Peyer's patch (tissue), 4 donors: Measurements from ENCODE around the gene BMPR1B. TPM values are rescaled to one million over a fixed set of nuclear protein-coding genes. Genes with fewer than 3 reads are reported as not detected.

ENCODE experiments used
- DNase-seq, 3 donors: peaks; one replicate each; pipeline ENCODE4 v3.0.0-alpha.2; 2017 to 2019
- H3K27ac ChIP-seq, 4 donors: fragments of 200-600 bp; sonication (generic); one replicate each; pipeline ENCODE4 v1.5.1; 2016 to 2019
- H3K27me3 ChIP-seq, 2 donors: fragments of 200-600 bp; sonication (generic); one replicate each; pipeline ENCODE4 v1.5.1; 2019
- H3K36me3 ChIP-seq, 3 donors: fragments of 200-600 bp; sonication (generic); one replicate each; pipeline ENCODE4 v1.5.1; 2016 to 2019
- H3K4me1 ChIP-seq, 4 donors: fragments of 200-600 bp; sonication (generic); one replicate each; pipeline ENCODE4 v1.5.1; 2016 to 2019
- H3K4me3 ChIP-seq, 4 donors: fragments of 200-600 bp; sonication (generic); 1 replicate in 3 of 4; 2 replicates in 1 of 4; pipeline ENCODE4 v1.5.1; 2016 to 2019; ENCODE audit warnings: mild to moderate bottlenecking in 1 of 4
- H3K9me3 ChIP-seq, 4 donors: fragments of 200-600 bp; sonication (generic); one replicate each; pipeline ENCODE4 v1.5.1; 2016 to 2019; ENCODE audit warnings: mild to moderate bottlenecking in 1 of 4
- CTCF ChIP-seq, 6 experiments: fragments of 450-650 bp in 4 of 6; fragments of 200-600 bp in 2 of 6; sonication (generic) in 1 of 6; IDR thresholded peaks; one replicate each; pipeline ENCODE4 v1.5.1; 2017 to 2019; ENCODE audit warnings: antibody characterized with exemption in 6 of 6, mild to moderate bottlenecking in 3 of 6, moderate library complexity in 1 of 6
- POLR2A ChIP-seq, 2 donors: fragments of 450-650 bp; IDR thresholded peaks; one replicate each; pipeline ENCODE4 v1.5.1; 2017; ENCODE audit warnings: antibody characterized with exemption in 2 of 2, mild to moderate bottlenecking in 2 of 2, moderate library complexity in 2 of 2
- total RNA-seq, 4 donors: library from RNA; depleted of rRNA; stranded (reverse); fragments of >200 nt; gene quantifications; one replicate each; pipeline ENCODE4 v1.1.0, GENCODE V29; 2016

The BMPR1B gene
- total RNA-seq, 4 donors from 2014 or later = not detected

- Histone ChIP-seq H3K36me3 (no peaks in the 10 kb centered on the region), H3K4me1 (no peaks in the 10 kb centered on the region), H3K27ac (no peak overlapping the region), H3K27me3 (no peaks in the 10 kb centered on the region), H3K9me3 (no peaks in the 10 kb centered on the region), H3K4me3 (no peak overlapping the region)
- DNase-seq = no peak
- TF ChIP-seq CTCF (IDR thresholded peaks at IDR 0.05) = no peak
- no peak for TF ChIP-seq POLR2A (IDR thresholded peaks at IDR 0.05)
Measured at GRCh38 chr4:95105112-95105511, 347.4 kb downstream of the BMPR1B start.

GRCh38 chr4:95105983-95106382 is 348.2 kb downstream of the BMPR1B start:
- DNase-seq = no peak
- TF ChIP-seq CTCF (IDR thresholded peaks at IDR 0.05) (no peak), POLR2A (IDR thresholded peaks at IDR 0.05) (no peak)

GRCh38 chr4:95106408-95106928 is 348.7 kb downstream of the BMPR1B start:
- DNase-seq = no peak
- no peak for TF ChIP-seq CTCF (IDR thresholded peaks at IDR 0.05)
- no peak for TF ChIP-seq POLR2A (IDR thresholded peaks at IDR 0.05)
- Histone ChIP-seq H3K9me3 (no peaks in the 10 kb centered on the region), H3K27ac (no peak overlapping the region), H3K36me3 (no peaks in the 10 kb centered on the region), H3K4me3 (no peak overlapping the region), H3K4me1 (no peaks in the 10 kb centered on the region), H3K27me3 (no peaks in the 10 kb centered on the region)

More at GRCh38 chr4:95105983-95106382, 348.2 kb downstream of the BMPR1B start:
- H3K4me1 ChIP-seq = no peaks in the 10 kb centered on the region
- no peaks in the 10 kb centered on the region for H3K36me3 ChIP-seq
- no peak overlapping the region for H3K27ac ChIP-seq
- no peaks in the 10 kb centered on the region for H3K9me3 ChIP-seq
- H3K27me3 ChIP-seq = no peaks in the 10 kb centered on the region
- no peak overlapping the region for H3K4me3 ChIP-seq

GRCh38 chr4:95107004-95107403 is 349.2 kb downstream of the BMPR1B start:
- H3K9me3 ChIP-seq = no peaks in the 10 kb centered on the region
- H3K27me3 ChIP-seq = no peaks in the 10 kb centered on the region
- H3K4me3 ChIP-seq = no peak overlapping the region
- H3K27ac ChIP-seq = no peak overlapping the region
- DNase-seq = no peak
- no peaks in the 10 kb centered on the region for H3K4me1 ChIP-seq
- TF ChIP-seq CTCF (IDR thresholded peaks at IDR 0.05) (no peak), POLR2A (IDR thresholded peaks at IDR 0.05) (no peak)
- no peaks in the 10 kb centered on the region for H3K36me3 ChIP-seq

GRCh38 chr4:95107635-95108034 is 349.9 kb downstream of the BMPR1B start:
- DNase-seq = no peak

More at GRCh38 chr4:95107635-95108034, 349.9 kb downstream of the BMPR1B start:
- no peaks in the 10 kb centered on the region for H3K36me3 ChIP-seq
- no peak overlapping the region for H3K27ac ChIP-seq
- TF ChIP-seq CTCF (IDR thresholded peaks at IDR 0.05) = no peak
- TF ChIP-seq POLR2A (IDR thresholded peaks at IDR 0.05) = no peak
- H3K4me3 ChIP-seq = no peak overlapping the region
- no peaks in the 10 kb centered on the region for H3K27me3 ChIP-seq
- no peaks in the 10 kb centered on the region for H3K9me3 ChIP-seq
- no peaks in the 10 kb centered on the region for H3K4me1 ChIP-seq
